Panc1 (cell line): ENCODE measurements around the gene TBXAS1.

Experiments
- POLR2AphosphoS5 ChIP-seq: IDR thresholded peaks from 2 replicates; pipeline ENCODE4 v1.6.1; 2012; ENCODE audit warnings: mild to moderate bottlenecking, low read depth, low read length, moderate library complexity
- SIN3A ChIP-seq: IDR thresholded peaks from 2 replicates; pipeline ENCODE4 v1.6.1; 2012; ENCODE audit warnings: low read depth, mild to moderate bottlenecking, low read length, moderate library complexity, borderline replicate concordance; ENCODE audit not compliant: insufficient read depth
- TF ChIP-seq, protein P1 (sequence below): fragments of 450-650 bp; IDR thresholded peaks from 2 replicates; pipeline ENCODE4 v1.5.1; 2017; ENCODE audit warnings: mild to moderate bottlenecking

DNA sequence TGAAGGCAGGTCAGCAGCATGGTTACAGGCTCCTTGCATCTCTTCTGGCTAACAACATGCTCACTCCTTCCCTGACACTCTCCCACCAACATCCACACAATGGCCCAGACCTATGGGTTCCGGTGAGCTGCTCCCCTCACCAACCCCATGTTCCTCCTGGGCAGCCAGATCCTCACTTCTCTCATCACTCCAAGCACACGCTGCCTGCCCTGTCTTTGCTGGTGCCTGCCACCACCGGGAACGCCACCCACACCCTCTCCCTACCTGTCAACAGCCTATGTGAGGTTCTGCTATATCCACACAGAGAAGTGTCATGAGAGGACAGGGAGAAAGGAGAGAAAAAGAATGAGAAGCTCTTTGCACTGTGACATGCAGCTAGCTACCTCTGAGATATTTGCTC, 219.1 kb downstream of the TBXAS1 start:
- no peak for TF ChIP-seq SIN3A
- TF ChIP-seq, protein P1, sequence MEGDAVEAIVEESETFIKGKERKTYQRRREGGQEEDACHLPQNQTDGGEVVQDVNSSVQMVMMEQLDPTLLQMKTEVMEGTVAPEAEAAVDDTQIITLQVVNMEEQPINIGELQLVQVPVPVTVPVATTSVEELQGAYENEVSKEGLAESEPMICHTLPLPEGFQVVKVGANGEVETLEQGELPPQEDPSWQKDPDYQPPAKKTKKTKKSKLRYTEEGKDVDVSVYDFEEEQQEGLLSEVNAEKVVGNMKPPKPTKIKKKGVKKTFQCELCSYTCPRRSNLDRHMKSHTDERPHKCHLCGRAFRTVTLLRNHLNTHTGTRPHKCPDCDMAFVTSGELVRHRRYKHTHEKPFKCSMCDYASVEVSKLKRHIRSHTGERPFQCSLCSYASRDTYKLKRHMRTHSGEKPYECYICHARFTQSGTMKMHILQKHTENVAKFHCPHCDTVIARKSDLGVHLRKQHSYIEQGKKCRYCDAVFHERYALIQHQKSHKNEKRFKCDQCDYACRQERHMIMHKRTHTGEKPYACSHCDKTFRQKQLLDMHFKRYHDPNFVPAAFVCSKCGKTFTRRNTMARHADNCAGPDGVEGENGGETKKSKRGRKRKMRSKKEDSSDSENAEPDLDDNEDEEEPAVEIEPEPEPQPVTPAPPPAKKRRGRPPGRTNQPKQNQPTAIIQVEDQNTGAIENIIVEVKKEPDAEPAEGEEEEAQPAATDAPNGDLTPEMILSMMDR, result no peak
- TF ChIP-seq POLR2AphosphoS5, result no peak
